ENCODE data around the gene NOL6.
"Not testable (repeated sequence)": the region's sequence is repeated elsewhere in the genome, so short reads cannot be mapped to it uniquely, and the experiment has no call there.

NOL6 gene

DNA sequence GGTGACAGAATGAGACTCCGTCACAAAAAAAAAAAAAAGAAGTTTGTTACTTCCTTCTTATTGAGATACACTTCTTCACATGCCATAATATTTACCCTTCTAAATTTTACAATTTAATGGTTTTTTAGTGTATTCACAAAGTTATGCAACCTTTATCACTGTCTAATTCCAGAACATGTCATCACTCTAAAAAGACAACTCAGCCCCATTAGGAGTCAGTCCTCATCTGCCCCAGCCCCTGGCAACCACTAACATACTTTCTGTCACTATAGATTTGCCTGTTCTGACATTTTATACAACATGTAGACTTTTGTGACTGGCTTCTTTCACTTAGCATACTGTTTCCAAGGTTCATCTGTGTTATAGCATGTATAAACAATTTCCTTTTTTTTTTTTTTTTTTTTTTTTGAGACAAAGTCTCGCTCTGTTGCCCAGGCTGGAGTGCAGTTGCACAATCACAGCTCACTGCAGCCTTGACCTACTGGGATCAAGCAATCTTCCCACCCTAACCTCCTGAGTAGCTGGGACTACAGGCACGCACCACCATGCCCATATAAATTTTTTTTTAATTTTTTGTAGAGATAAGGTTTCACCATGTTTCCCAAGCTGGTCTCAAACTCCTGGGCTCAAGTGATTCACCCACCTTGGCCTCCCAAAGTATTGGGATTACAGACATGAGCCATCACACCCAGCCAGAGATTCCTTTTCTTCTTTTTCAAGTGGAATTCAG is 44.3 kb downstream of the NOL6 start:
- no peak for DNase-seq

- DNase-seq = no peak
These were observed 46.9 kb downstream of the NOL6 start for GRCh38 chr9:33426843-33427293.

- no peak for DNase-seq
These were observed 48.6 kb downstream of the NOL6 start for GRCh38 chr9:33425128-33425533.

DNA sequence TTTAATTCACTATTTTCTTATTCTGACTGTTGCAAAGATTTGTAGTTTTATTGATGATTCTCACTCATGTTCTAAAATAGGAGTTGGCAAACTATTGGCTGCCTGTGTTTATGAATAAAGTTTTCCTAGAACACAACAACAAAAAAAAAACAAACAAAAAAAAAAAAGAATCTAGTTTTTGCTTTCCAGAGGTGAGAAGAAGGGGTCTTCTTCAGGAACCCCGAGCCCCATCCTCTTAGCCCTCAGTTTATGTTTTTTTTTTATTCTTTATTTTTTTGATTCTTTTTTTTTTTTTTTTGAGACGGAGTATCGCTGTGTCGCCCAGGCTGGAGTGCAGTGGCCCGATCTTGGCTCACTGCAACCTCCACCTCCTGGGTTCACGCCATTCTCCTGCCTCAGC is 49.2 kb downstream of the NOL6 start:
- not testable (repeated sequence) for DNase-seq

DNA sequence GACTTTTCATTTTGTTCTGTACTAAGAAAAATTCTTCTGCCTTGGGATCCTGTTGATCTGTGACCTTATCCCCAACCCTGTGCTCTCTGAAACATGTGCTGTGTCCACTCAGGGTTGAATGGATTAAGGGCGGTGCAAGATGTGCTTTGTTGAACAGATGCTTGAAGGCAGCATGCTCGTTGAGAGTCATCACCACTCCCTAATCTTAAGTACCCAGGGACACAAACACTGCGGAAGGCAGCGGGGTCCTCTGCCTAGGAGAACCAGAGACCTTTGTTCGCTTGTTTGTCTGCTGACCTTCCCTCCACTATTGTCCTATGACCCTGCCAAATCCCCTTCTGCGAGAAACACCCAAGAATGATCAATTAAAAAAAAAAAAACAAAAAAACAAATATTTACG is 49.7 kb downstream of the NOL6 start:
- DNase-seq = not testable (repeated sequence)

GRCh38 chr9:33419708-33420303 is 53.9 kb downstream of the NOL6 start:
- DNase-seq = no peak

- DNase-seq = no peak
These were observed 55.6 kb downstream of the NOL6 start for GRCh38 chr9:33418090-33418489.

DNA sequence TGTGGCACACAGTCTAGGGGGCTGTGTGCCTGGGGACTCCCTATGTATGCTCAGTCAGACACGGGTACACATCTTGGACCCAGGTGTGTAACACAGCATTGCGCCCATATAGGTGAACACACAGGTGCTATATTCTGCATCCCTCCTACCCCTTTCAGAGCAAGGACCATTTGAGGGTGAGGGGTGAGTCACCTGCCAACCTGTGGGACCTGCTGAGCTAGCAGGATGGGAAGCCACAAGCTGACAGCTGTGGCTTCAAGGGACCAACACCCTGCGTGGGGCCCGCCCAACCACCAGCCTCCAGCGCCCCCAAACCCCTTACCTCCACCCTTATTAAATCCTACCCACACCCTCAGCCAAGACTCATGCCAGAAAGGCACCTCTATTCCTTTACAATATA is 56.7 kb downstream of the NOL6 start:
- DNase-seq = no peak

DNA sequence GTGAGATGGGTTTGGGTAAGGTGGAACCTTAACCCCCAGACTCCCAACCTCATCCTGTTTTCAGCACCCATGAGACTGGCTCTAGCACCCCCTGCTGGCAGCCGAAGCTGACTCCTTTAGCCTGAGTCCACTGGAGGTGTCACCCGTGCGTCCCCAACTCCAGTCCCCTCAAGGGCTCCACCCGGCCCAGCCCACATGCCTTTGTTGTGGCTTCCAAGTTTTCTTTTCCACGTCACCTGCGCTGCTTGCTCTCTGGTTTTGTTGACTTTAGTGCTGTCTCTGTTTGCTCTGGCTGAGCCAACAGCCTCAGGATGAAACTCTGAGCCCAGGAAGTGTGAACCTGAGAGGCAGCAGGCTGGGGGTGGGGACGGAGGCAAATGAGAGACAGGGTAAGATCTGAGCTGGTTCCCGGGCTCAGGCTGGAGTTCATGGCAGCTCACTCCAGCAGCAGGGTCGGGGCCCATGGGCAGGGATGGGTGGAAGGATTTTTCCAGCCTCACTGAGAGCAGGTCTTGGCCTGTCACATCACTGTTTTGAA is 58.2 kb downstream of the NOL6 start:
- DNase-seq = peak; percentile 39

DNA sequence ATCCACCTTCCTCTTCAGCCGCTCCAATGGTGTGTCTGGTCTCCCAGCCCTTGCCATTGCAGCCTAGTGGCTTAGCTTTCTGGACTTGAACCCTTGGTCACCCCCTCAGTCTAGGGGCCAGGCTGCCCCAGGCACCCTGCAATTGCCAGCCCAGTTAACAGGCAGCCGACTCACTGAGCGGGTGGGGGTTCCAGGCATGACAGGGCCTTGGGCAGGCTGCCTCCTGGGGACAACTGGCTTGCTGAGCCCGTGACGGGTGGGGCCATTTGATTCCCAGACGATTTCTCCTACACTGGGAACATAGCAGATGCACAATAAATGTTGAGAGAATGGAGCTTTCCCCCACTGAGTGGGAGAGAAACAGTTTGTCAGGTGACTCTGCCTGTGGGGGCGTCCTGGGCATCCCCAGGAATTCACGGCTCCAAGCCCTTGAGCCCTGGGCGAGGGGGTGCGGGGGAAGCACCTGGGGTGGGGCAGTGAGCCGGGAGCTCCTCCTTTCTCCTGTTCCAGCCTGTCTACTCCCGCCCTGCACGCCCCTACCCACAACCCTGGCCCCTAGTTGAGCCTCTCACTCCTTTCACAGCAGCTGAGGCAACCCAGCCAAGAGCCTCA is 58.7 kb downstream of the NOL6 start:
- no peak for DNase-seq

- no peak for DNase-seq
These were observed 59.5 kb downstream of the NOL6 start for GRCh38 chr9:33414268-33414667.
